SK-N-DZ (cell line): ENCODE data around the gene RHNO1.

ENCODE experiments used
- DNase-seq: peaks from one replicate; pipeline ENCODE4 v3.0.0-alpha.2; 2015; ENCODE audit warnings: low spot score

RHNO1 gene

DNA sequence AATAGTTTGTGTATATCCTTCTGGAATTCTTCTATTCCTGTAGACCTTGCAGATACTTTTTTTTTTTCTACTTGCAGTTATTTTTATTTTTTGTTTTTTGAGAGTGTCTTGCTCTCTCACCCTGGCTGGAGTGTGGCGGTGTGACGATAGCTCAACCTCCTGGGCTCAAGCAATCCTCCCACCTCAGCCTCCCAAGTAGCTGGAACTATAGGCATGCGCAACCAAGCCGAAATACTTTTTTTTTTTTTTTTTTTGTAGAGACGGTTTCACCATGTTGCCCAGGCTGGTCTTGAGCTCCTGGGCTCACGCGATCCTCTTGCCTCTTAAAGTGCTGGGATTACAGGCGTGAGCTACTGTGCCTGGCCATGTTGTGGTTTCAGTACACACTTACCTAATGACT is 23.6 kb downstream of the RHNO1 start:
- DNase-seq, result no peak

DNA sequence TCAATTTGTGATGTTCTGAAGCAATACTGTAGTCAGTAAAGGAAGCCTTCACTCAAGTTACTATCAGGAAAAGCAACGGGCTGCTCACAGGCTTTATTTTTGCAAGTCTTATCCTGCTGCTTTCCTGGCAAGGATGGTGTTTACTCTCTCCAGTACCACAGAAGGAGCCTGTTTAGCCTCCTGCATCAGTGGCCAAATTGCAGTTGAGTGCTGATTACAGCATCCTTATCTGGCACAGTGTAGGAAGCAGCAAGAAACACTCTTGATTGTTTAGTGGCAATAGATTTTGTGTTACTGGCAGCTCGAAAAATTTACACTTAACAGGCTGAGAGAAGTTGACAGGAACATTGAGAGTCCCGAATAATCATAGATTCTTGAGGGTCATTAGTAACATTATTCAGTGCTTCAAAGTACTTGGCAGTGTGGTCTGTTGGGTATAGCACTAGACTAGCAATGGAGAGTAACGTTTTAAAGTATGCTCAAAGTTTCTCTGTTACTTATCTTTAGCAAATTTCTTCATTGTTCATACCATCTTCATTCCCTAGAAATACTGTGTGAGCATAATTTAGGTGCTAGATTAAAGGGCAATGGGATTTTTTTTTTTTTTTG is 25.4 kb downstream of the RHNO1 start:
- peak; percentile 83 for DNase-seq

DNA sequence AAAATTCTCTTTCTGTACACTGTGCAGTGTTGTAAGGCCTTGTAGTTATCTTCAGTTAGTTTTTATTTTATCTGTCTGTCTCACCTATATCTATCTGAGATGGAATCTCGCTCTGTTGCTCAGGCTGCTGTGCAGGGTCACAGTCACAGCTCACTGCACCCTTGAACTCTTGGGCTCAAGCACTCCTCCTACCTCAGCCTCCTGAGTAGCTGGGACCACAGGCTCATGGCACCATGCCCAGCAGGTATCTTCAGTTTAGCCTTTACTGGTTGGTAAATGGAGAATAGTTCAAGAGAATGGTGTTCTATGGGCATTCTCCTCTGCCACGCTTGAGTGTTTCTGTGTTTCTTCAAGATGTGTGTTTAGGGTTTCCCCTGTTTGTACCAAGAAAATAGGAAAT is 27.2 kb downstream of the RHNO1 start:
- DNase-seq, result no peak

DNA sequence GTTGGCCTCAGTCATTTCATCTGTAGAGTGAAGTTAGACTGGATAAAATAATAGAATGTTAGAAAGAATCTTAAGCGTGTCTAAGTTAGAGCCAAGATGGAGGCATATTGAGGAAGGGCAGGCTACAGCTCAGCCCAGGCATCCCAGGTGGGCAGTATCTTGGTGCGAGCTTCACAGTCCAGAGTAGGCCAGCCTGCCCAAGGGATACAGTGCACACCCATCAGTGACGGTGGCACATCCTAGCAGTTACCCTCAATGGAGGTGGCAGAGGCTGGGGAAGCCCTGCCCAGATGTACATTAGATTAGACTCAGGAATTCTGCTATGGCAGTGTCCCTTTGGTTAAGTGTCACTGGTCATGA is 35.2 kb downstream of the RHNO1 start:
- no peak for DNase-seq

DNA sequence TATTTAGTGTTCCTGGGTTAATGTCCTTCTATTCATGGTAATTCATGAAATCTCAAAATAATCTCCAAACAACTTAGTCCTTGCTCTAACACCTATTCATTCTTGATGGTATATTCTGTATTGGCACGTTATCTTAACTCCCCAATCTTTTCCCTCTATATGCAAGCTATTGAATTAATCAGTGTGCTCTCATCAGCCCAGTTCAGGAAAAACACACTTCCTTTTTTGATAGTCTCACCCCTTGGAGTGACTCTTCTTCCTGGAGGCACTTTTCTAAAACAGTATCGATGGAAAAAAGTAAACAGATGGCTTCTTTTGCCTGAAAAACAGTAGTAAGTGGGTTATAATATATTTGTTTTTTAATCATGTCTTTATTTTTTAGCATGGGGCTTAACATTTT is 42.2 kb downstream of the RHNO1 start:
- DNase-seq, result no peak

DNA sequence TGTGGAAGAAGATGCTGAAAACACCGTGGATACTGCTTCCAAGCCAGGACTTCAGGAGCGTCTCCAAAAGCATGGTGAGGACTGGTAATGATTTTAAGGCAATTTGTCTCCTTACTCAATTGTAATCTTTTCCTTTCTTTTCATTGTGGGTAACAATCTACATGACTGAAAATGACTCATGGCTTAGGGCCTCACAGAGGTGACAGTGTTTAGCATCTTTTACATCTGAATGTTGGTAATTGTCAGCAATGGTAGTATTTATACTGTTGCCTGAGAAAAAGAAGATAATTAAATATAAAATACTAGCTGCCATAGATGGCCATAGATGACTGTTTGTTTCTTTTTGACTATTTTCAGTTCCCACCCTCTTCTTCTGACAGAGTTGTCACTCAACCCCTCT is 45.3 kb downstream of the RHNO1 start:
- no peak for DNase-seq

DNA sequence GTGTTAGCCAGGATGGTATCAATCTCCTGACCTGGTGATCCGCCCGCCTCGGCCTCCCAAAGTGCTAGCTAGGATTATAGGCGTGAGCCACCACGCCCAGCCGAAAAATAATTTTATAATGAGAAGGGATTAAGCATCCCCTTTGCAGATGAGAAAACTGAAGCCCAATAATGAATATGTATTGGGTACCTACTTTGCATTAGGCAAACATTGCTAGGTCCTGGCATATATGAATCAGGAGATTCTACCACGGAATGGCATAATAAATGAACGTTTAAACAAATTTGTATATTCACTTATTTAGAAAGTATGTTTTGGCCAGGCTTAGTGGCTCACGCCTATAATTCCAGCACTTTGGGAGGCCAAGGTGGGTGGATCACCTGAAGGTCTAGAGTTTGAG is 46.0 kb downstream of the RHNO1 start:
- no peak for DNase-seq

DNA sequence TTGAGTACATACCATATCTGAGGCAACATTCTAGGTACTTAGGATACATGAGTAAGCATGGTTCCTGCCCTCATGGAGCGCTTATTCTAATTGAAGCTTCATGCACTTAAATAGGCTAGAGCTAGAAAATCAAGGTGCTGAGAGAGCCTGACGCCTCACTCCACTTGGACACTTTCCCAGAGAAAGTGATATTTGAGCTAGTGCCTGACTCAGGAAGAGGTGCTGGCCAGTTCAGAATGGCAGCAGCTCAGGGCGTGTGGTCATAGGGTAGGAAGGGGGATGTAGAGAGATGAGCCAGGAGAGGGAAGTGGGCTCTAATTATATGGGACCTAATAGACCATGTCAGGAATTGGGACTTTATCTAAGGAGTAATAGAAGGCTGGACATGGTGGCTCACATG is 47.0 kb downstream of the RHNO1 start:
- DNase-seq, result no peak

DNA sequence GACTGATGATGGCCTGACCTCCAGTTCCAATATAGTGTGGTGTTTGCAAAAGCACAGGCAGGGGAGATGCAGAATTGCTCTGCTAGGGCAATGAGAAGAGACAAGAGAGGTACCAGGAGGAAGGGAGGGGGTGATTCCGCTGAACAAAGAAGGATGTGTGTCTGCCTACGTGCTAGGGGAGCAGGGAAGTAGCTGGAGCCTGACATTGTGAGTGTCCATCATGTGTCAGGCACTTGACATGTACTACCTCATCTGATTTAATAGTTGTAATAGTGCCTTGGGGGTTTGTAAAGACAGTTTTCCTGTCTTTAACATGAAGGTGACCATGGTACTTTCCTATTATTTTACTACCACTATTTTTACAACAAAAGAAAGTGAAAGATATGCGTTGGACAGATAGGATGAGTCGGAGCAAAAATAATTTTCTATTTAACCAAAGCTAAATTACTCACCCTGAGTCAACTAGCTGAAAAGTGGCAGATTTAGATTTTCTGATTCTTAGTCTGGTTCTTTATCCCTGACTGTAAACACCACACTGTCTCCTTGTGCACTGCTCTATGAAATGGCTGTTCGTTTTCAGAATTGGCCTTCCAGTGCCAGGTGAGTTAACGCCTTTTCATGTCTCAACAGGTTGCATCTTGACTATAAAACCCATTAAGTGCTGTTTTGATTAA is 48.4 kb downstream of the RHNO1 start:
- no peak for DNase-seq

DNA sequence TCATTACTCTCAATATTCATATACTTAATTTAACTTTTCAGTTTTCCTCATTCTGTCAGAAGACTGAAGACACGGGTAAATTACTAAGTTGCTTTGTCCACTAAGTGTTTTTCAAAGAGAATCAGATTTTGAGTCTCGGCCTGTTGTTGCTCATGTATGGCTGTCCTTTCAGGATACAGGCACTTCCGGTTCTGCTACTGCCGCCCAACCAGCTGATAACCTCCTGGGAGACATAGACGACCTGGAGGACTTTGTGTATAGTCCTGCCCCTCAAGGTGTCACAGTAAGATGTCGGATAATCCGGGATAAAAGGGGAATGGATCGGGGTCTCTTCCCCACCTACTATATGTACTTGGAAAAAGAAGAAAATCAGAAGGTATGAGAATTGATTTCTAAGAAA is 53.8 kb downstream of the RHNO1 start:
- no peak for DNase-seq

DNA sequence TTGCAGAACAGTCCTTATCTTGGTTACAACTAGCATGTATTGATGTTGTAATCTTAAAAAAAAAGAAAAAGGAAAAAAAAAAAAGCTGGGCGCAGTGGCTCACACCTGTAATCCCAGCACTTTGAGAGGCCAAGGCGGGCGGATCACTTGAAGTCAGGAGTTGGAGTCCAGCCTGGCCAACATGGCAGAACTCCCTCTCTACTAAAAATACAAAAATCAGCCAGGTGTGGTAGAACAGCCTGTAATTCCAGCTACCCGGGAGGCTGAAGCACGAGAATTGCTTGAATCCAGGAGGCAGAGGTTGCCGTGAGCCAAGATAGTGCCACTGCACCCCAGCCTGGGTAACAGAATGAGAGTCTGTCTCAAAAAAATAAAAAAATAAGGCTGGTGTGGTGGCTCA is 56.6 kb downstream of the RHNO1 start:
- DNase-seq, result no peak

DNA sequence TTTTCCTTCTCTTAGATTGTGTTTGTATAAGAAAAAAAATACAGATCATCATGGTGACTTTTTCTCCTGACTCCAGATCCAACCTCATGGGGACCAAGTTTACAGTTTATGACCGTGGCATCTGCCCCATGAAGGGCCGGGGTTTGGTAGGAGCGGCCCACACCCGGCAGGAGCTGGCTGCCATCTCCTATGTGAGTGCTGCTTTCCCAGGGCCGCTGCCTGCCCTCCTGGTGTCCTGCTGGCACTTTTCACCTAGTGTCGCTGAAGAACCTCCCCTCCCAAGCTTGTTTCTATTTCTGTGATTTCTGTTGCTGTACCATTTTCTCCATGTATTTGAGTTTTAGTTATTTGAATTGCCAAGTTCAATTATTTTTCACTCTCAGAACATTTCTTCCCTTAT is 57.3 kb downstream of the RHNO1 start:
- no peak for DNase-seq

DNA sequence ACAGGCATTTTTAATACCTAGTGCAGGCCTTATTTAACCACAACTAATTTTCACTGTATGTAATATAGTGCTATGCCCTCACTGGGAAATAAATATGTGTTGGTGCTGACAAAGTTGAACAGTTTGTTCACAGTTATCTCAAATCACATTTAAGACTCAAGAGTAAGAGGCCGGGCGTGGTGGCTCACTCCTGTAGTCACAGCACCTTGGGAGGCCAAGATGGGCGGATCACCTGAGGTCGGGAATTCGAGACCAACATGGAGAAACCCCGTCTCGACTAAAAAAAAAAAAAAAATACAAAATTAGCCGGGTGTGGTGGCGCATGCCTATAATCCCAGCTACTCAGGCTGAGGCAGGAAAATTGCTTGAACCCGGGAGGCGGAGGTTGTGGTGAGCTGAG is 59.3 kb downstream of the RHNO1 start:
- DNase-seq, result no peak

DNA sequence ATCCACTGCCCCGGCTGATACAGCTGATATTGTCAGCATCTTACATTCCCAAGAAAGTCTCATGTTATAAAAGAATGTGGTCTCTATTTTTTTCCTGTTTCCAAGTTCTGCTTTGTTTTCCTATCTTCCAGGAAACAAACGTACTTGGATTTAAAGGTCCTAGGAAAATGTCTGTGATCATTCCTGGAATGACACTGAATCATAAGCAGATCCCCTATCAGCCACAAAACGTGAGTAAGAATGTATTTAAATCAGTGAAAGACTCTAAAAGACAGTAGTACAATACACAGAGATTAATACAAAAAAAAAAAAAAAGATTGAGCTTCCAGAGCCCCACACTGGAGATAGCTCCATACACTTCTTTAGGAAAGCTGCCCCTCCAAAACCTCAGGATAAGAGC is 60.5 kb downstream of the RHNO1 start:
- no peak for DNase-seq
